Loucy (cell line): ENCODE measurements around the gene CARD19.

Experiments
- H2AFZ ChIP-seq: fragments of 200-600 bp; sonication (generic); 2 replicates; pipeline ENCODE4 v1.6.0; 2016; ENCODE audit warnings: antibody characterized with exemption, mild to moderate bottlenecking, low read length, moderate library complexity
- H3F3A ChIP-seq: fragments of 200-600 bp; 2 replicates; pipeline ENCODE4 v1.6.0; 2016; ENCODE audit warnings: antibody characterized with exemption, low read depth, mild to moderate bottlenecking
- H3K27me3 ChIP-seq: fragments of 200-600 bp; sonication (generic); 2 replicates; pipeline ENCODE4 v1.6.1; 2014; ENCODE audit warnings: low read length, mild to moderate bottlenecking; ENCODE audit not compliant: insufficient read depth, poor library complexity, severe bottlenecking
- H3K36me3 ChIP-seq: fragments of 200-600 bp; sonication (generic); 2 replicates; pipeline ENCODE4 v1.6.1; 2016; ENCODE audit warnings: low read length; ENCODE audit not compliant: insufficient read depth
- H3K4me1 ChIP-seq: fragments of 200-600 bp; sonication (generic); 2 replicates; pipeline ENCODE4 v1.5.1; 2014; ENCODE audit warnings: low read length, mild to moderate bottlenecking; ENCODE audit not compliant: insufficient read depth, poor library complexity, severe bottlenecking
- H3K4me2 ChIP-seq: fragments of 200-600 bp; sonication (generic); 2 replicates; pipeline ENCODE4 v1.6.0; 2014; ENCODE audit warnings: antibody characterized with exemption, low read length, low read depth, mild to moderate bottlenecking; ENCODE audit not compliant: poor library complexity, severe bottlenecking
- H3K4me3 ChIP-seq: fragments of 200-600 bp; sonication (generic); 2 replicates; pipeline ENCODE4 v1.5.1; 2014; ENCODE audit warnings: low read length, mild to moderate bottlenecking, mixed read lengths; ENCODE audit not compliant: poor library complexity, severe bottlenecking
- H3K79me2 ChIP-seq: fragments of 200-600 bp; sonication (generic); 2 replicates; pipeline ENCODE4 v1.6.1; 2014; ENCODE audit warnings: low read length; ENCODE audit not compliant: insufficient read depth
- H3K9ac ChIP-seq: fragments of 200-600 bp; sonication (generic); 2 replicates; pipeline ENCODE4 v1.6.0; 2014; ENCODE audit warnings: mild to moderate bottlenecking, low read depth, low read length, moderate library complexity; ENCODE audit not compliant: poor library complexity, severe bottlenecking
- H3K9me2 ChIP-seq: fragments of 200-600 bp; sonication (generic); replicated peaks from 2 replicates; pipeline ENCODE4 v1.6.1; 2016; ENCODE audit warnings: low read depth, low read length, mixed read lengths
- H3K9me3 ChIP-seq: fragments of 200-600 bp; sonication (generic); 2 replicates; pipeline ENCODE4 v1.6.1; 2014; ENCODE audit warnings: mild to moderate bottlenecking, antibody characterized with exemption, low read length, low read depth; ENCODE audit not compliant: insufficient read depth
- H4K20me1 ChIP-seq: fragments of 200-600 bp; sonication (generic); 2 replicates; pipeline ENCODE4 v1.6.0; 2014; ENCODE audit warnings: antibody characterized with exemption, low read length, mild to moderate bottlenecking; ENCODE audit not compliant: insufficient read depth, poor library complexity, severe bottlenecking
- CTCF ChIP-seq: fragments of 200-600 bp; sonication (generic); conservative IDR thresholded peaks from 2 replicates; pipeline ENCODE4 v1.5.1; 2014; ENCODE audit warnings: mild to moderate bottlenecking, antibody characterized with exemption, low read length
- EZH2phosphoT487 ChIP-seq: fragments of 200-600 bp; IDR thresholded peaks from 2 replicates; pipeline ENCODE4 v1.6.1; 2018; ENCODE audit warnings: antibody characterized with exemption, mild to moderate bottlenecking, moderate library complexity, borderline replicate concordance

CARD19 gene

GRCh38 chr9:93119953-93120845 lies 24.2 kb downstream of the CARD19 start:
- Histone ChIP-seq H3K27me3 (no peaks in the 10 kb centered on the region), H3K4me3 (no peak overlapping the region), H3K4me2 (no peak overlapping the region), H4K20me1 (no peaks in the 10 kb centered on the region), H3K9me2 (no peaks in the 10 kb centered on the region), H3K9ac (no peak overlapping the region), H3K4me1 (no peaks in the 10 kb centered on the region), H3K36me3 (no peaks in the 10 kb centered on the region), H3K9me3 (no peaks in the 10 kb centered on the region), H3F3A (no peaks in the 10 kb centered on the region), H3K79me2 (no peaks in the 10 kb centered on the region), H2AFZ (no peak overlapping the region)
- TF ChIP-seq EZH2phosphoT487: no peak
- no peak for TF ChIP-seq CTCF

- Histone ChIP-seq H3K9ac (no peak overlapping the region), H2AFZ (no peak overlapping the region), H4K20me1 (no peaks in the 10 kb centered on the region), H3K4me3 (no peak overlapping the region), H3K36me3 (no peaks in the 10 kb centered on the region), H3K9me2 (no peaks in the 10 kb centered on the region), H3F3A (no peaks in the 10 kb centered on the region), H3K27me3 (no peaks in the 10 kb centered on the region), H3K9me3 (no peaks in the 10 kb centered on the region), H3K79me2 (no peaks in the 10 kb centered on the region), H3K4me2 (no peak overlapping the region), H3K4me1 (no peaks in the 10 kb centered on the region)
- TF ChIP-seq EZH2phosphoT487: no peak
- no peak for TF ChIP-seq CTCF
Measured at GRCh38 chr9:93120846-93121315, 24.9 kb downstream of the CARD19 start.

- no peaks in the 10 kb centered on the region for H3F3A ChIP-seq
- no peaks in the 10 kb centered on the region for H3K36me3 ChIP-seq
- no peaks in the 10 kb centered on the region for H3K9me3 ChIP-seq
- no peaks in the 10 kb centered on the region for H4K20me1 ChIP-seq
- no peaks in the 10 kb centered on the region for H3K4me1 ChIP-seq
- H3K4me3 ChIP-seq: no peak overlapping the region
- H3K9me2 ChIP-seq: no peaks in the 10 kb centered on the region
- no peaks in the 10 kb centered on the region for H3K79me2 ChIP-seq
- H3K4me2 ChIP-seq: no peak overlapping the region
- H2AFZ ChIP-seq: no peak overlapping the region
- no peaks in the 10 kb centered on the region for H3K27me3 ChIP-seq
- no peak overlapping the region for H3K9ac ChIP-seq
- TF ChIP-seq EZH2phosphoT487: no peak
Measured at GRCh38 chr9:93121316-93122241, 25.6 kb downstream of the CARD19 start.
